B cell (primary cell): ENCODE results near the gene HNF1B. TPM values are rescaled to one million over a fixed set of nuclear protein-coding genes. Genes with fewer than 3 reads are reported as not detected.

Experiments used
- ATAC-seq: fragments of 200-7000 bp; cut with Tn5 transposase; one replicate; pipeline ENCODE4 v1.10.0; 2021; ENCODE audit warnings: low read depth, mild to moderate bottlenecking, moderate number of reproducible peaks, moderate library complexity
- CTCF ChIA-PET: fragments of 350-600 bp; sonication (Branson Sonifier 250); formaldehyde crosslinking; loops from one replicate; lab custom pipeline; 2021; ENCODE audit warnings: antibody characterized with exemption, inconsistent platforms; lab: Charles Lee
- POLR2A ChIA-PET: fragments of 350-600 bp; sonication (Branson Sonifier 250); formaldehyde crosslinking; loops from one replicate; lab custom pipeline; 2021; ENCODE audit warnings: antibody characterized with exemption; lab: Charles Lee
- DNase-seq: peaks from one replicate; pipeline ENCODE4 v3.0.0; 2013
- H2AFZ ChIP-seq: 2 replicates; pipeline ENCODE4 v1.6.1; 2012; ENCODE audit warnings: mild to moderate bottlenecking, low read depth, low read length; ENCODE audit not compliant: insufficient read depth, poor library complexity, severe bottlenecking
- H3K27ac ChIP-seq, 2 donors: 1 replicate in 1 of 2; 2 replicates in 1 of 2; pipeline ENCODE4 v1.5.1; 2012 to 2013; ENCODE audit warnings: low read length in 2 of 2, mild to moderate bottlenecking in 2 of 2, moderate library complexity in 1 of 2
- H3K27me3 ChIP-seq, 4 experiments: fragments of 200-600 bp in 1 of 4; sonication (generic) in 1 of 4; replicated peaks in 1 of 4; 1 replicate in 2 of 4; 2 replicates in 2 of 4; pipeline versions ENCODE4 v1.6.1 to v1.7.0; 2013 to 2016; ENCODE audit warnings: low read length in 3 of 4, mild to moderate bottlenecking in 2 of 4, mixed read lengths in 1 of 4, moderate library complexity in 1 of 4; ENCODE audit not compliant: insufficient read depth in 4 of 4, control insufficient read depth in 3 of 4; ENCODE audit errors: control extremely low read depth in 1 of 4
- H3K36me3 ChIP-seq, 2 experiments: replicated peaks in 1 of 2; 1 replicate in 1 of 2; 2 replicates in 1 of 2; pipeline versions ENCODE4 v1.6.1 to v1.7.1; 2013; ENCODE audit warnings: low read length in 1 of 2; ENCODE audit not compliant: insufficient read depth in 2 of 2, control insufficient read depth in 1 of 2; ENCODE audit errors: control extremely low read depth in 1 of 2, extremely low read depth in 1 of 2
- H3K4me1 ChIP-seq, 2 donors: fragments of 200-600 bp in 1 of 2; sonication (generic) in 1 of 2; 1 replicate in 1 of 2; 2 replicates in 1 of 2; pipeline versions ENCODE4 v1.5.1 to v1.6.1; 2013 to 2017; ENCODE audit warnings: low read length in 2 of 2; ENCODE audit not compliant: control insufficient read depth in 2 of 2, insufficient read depth in 2 of 2
- H3K4me2 ChIP-seq: replicated peaks from 2 replicates; pipeline ENCODE3; 2012; ENCODE audit warnings: mild to moderate bottlenecking, low read depth, low read length; ENCODE audit not compliant: poor library complexity, severe bottlenecking
- H3K4me3 ChIP-seq, 5 experiments: fragments of 200-600 bp in 1 of 5; sonication (generic) in 1 of 5; 1 replicate in 3 of 5; 2 replicates in 2 of 5; pipeline versions ENCODE4 v1.5.1 to v1.7.0; 2011 to 2016; ENCODE audit warnings: low read length in 4 of 5, mild to moderate bottlenecking in 4 of 5, low read depth in 2 of 5, control low read depth in 1 of 5, moderate library complexity in 1 of 5; ENCODE audit not compliant: insufficient read depth in 1 of 5; ENCODE audit errors: control extremely low read depth in 1 of 5, extremely low read depth in 1 of 5
- H3K79me2 ChIP-seq: fragments of 200-600 bp; sonication (generic); one replicate; pipeline ENCODE4 v1.6.0; 2016; ENCODE audit warnings: low read length; ENCODE audit not compliant: control insufficient read depth, insufficient read depth
- H3K9ac ChIP-seq: fragments of 200-600 bp; sonication (generic); 2 replicates; pipeline ENCODE4 v1.6.1; 2017; ENCODE audit warnings: mild to moderate bottlenecking, low read length, moderate library complexity
- H3K9me3 ChIP-seq, 3 donors: one replicate each; pipeline versions ENCODE4 v1.6.1 to v1.7.1; 2013; ENCODE audit warnings: low read length in 2 of 3; ENCODE audit not compliant: control insufficient read depth in 2 of 3, insufficient read depth in 1 of 3; ENCODE audit errors: control extremely low read depth in 1 of 3
- H4K20me1 ChIP-seq: 2 replicates; pipeline ENCODE4 v1.6.0; 2012; ENCODE audit warnings: mild to moderate bottlenecking, low read length; ENCODE audit not compliant: insufficient read depth, control insufficient read depth, poor library complexity, severe bottlenecking
- H3K27ac Mint-ChIP-seq: one replicate; pipeline ENCODE4 v1.8.0; 2021; ENCODE audit warnings: mixed read lengths
- H3K27me3 Mint-ChIP-seq: one replicate; pipeline ENCODE4 v1.8.0; 2021; ENCODE audit warnings: mixed read lengths
- H3K4me1 Mint-ChIP-seq: one replicate; pipeline ENCODE4 v1.8.0; 2021; ENCODE audit warnings: mixed read lengths
- H3K4me3 Mint-ChIP-seq: one replicate; pipeline ENCODE4 v1.8.0; 2021; ENCODE audit warnings: mixed read lengths
- H3K9me3 Mint-ChIP-seq: one replicate; pipeline ENCODE4 v1.8.0; 2022; ENCODE audit warnings: mixed read lengths; ENCODE audit not compliant: insufficient read depth
- CTCF ChIP-seq: fragments of 200-600 bp; IDR thresholded peaks from one replicate; pipeline ENCODE4 v1.8.0; 2022; ENCODE audit warnings: antibody characterized with exemption, mild to moderate bottlenecking
- EZH2 ChIP-seq: IDR thresholded peaks from 2 replicates; pipeline ENCODE4 v1.6.1; 2012; ENCODE audit warnings: borderline replicate concordance, low read depth, mild to moderate bottlenecking, moderate library complexity, low read length; ENCODE audit not compliant: insufficient read depth, poor library complexity, severe bottlenecking
- WGBS: methylation state at CpG from one replicate; pipeline ENCODE4 v1.1.5; 2013; ENCODE audit warnings: missing lambda C conversion rate; ENCODE audit not compliant: insufficient coverage; 5-methylcytosine and 5-hydroxymethylcytosine counted together
- intact Hi-C: fragments of 100-400 bp; cut with micrococcal nuclease; formaldehyde crosslinking; loops from one replicate; pipeline ENCODE4 v1.10.0; 2022
- polyA plus RNA-seq: library from polyadenylated mRNA; depleted of rRNA; stranded (reverse); fragments of >200 nt; gene quantifications from 2 replicates; pipeline ENCODE4 v1.2.3, GENCODE V29; 2012
- total RNA-seq, 2 donors: library from RNA; stranded (reverse); fragments of 120-200 nt in 1 of 2; gene quantifications; 1 replicate in 1 of 2; 2 replicates in 1 of 2; pipeline versions ENCODE4 v1.2.3 to v1.2.4, GENCODE V29; 2013 to 2022

HNF1B gene
- total and polyA plus RNA-seq, 2 donors (not counting 1 experiment from before 2014, with no cell fraction given) = 1.5 TPM; not detected in 1

- Histone ChIP-seq H2AFZ (no peak overlapping the region), H3K4me3 (no peak overlapping the region), H3K9ac (no peak overlapping the region), H3K4me2 (no peak overlapping the region), H3K4me1 (peaks cover 6 to 10% of the 10 kb centered on the region in 2 donors), H3K9me3 (no peaks in the 10 kb centered on the region), H4K20me1 (no peaks in the 10 kb centered on the region), H3K36me3 (no peaks in the 10 kb centered on the region), H3K27ac (no peak overlapping the region), H3K79me2 (no peaks in the 10 kb centered on the region), H3K27me3 (peaks cover 0 to 4% (median 0%) of the 10 kb centered on the region in 4 experiments)
- 100% methylated on average over 1 of the region's 2 CpGs for WGBS
- H3K27me3 Mint-ChIP-seq = peaks cover 5% of the 10 kb centered on the region
- ChIA-PET CTCF (no interaction called here), POLR2A (no interaction called here)
- DNase-seq = no peak
- ATAC-seq = no peak
- no peak for TF ChIP-seq EZH2
- no peaks in the 10 kb centered on the region for H3K9me3 Mint-ChIP-seq
- H3K27ac Mint-ChIP-seq = no peak overlapping the region
- no peak overlapping the region for H3K4me3 Mint-ChIP-seq
- peaks cover 28% of the 10 kb centered on the region for H3K4me1 Mint-ChIP-seq
- intact Hi-C loops = no loop called here
Observed at GRCh38 chr17:37768438-37768837, 23.6 kb upstream of the HNF1B start.

- TF ChIP-seq CTCF (no peak), EZH2 (no peak)
- DNase-seq (no peak), ATAC-seq (no peak)
- Histone ChIP-seq H3K27ac (no peak overlapping the region), H3K4me2 (no peak overlapping the region), H3K9ac (no peak overlapping the region), H3K4me3 (no peak overlapping the region), H3K36me3 (no peaks in the 10 kb centered on the region), H3K4me1 (peaks cover 6 to 10% of the 10 kb centered on the region in 2 donors), H3K9me3 (no peaks in the 10 kb centered on the region), H3K27me3 (peaks cover 0 to 6% (median 1%) of the 10 kb centered on the region in 4 experiments), H4K20me1 (no peaks in the 10 kb centered on the region), H3K79me2 (no peaks in the 10 kb centered on the region), H2AFZ (no peak overlapping the region)
- Mint-ChIP-seq H3K9me3 (no peaks in the 10 kb centered on the region), H3K4me3 (no peak overlapping the region), H3K4me1 (peaks cover 24% of the 10 kb centered on the region), H3K27me3 (peaks cover 14% of the 10 kb centered on the region), H3K27ac (no peak overlapping the region)
- ChIA-PET POLR2A (interaction anchor here (0.6 to 0.7 kb wide), 2 partner anchors 53 to 1444 kb away, joined by 3 to 4 read pairs; no protein-coding TSS in a partner anchor), CTCF (no interaction called here)
- intact Hi-C loops = no loop called here
- 60% methylated on average over 5 of the region's 6 CpGs for WGBS
Observed at GRCh38 chr17:37766971-37767370, 22.1 kb upstream of the HNF1B start.
